Heart left ventricle (tissue), 16 donors: ENCODE data around the gene TYMS. TPM values are rescaled to one million over a fixed set of nuclear protein-coding genes. Genes with fewer than 3 reads are reported as not detected.
A peak's percentile ranks its signal among the peaks of the same experiment; 100 is the strongest.

Source experiments
- ATAC-seq, 4 donors: fragments of 200-7000 bp; cut with Tn5 transposase; one replicate each; pipeline ENCODE4 v1.9.1; 2020 to 2022; ENCODE audit warnings: moderate library complexity in 4 of 4, mild to moderate bottlenecking in 3 of 4, moderate number of reproducible peaks in 1 of 4
- DNase-seq, 5 donors: peaks; one replicate each; pipeline ENCODE4 v3.0.0-alpha.2; 2020
- H3K27ac ChIP-seq, 12 donors: fragments of 200-600 bp; sonication (generic) in 4 of 12; one replicate each; pipeline versions ENCODE4 v1.5.0 to v1.8.0; 2016 to 2022; ENCODE audit warnings: mild to moderate bottlenecking in 2 of 12
- H3K27me3 ChIP-seq, 9 donors: fragments of 200-600 bp; sonication (generic) in 2 of 9; one replicate each; pipeline versions ENCODE4 v1.5.1 to v1.8.0; 2016 to 2022; ENCODE audit warnings: mild to moderate bottlenecking in 3 of 9
- H3K36me3 ChIP-seq, 9 donors: fragments of 200-600 bp; sonication (generic) in 2 of 9; one replicate each; pipeline versions ENCODE4 v1.5.0 to v1.8.0; 2018 to 2022; ENCODE audit warnings: mild to moderate bottlenecking in 2 of 9
- H3K4me1 ChIP-seq, 12 donors: fragments of 200-600 bp; sonication (generic) in 4 of 12; one replicate each; pipeline versions ENCODE4 v1.5.0 to v1.8.0; 2016 to 2022; ENCODE audit warnings: mild to moderate bottlenecking in 3 of 12
- H3K4me3 ChIP-seq, 12 donors: fragments of 200-600 bp; sonication (generic) in 4 of 12; one replicate each; pipeline versions ENCODE4 v1.5.0 to v1.8.0; 2017 to 2022; ENCODE audit warnings: mild to moderate bottlenecking in 9 of 12, moderate library complexity in 4 of 12
- H3K9me3 ChIP-seq, 12 donors: fragments of 200-600 bp; sonication (generic) in 4 of 12; one replicate each; pipeline versions ENCODE4 v1.5.0 to v1.8.0; 2016 to 2022; ENCODE audit warnings: mild to moderate bottlenecking in 1 of 12
- POLR2A ChIP-seq, 2 donors: fragments of 450-650 bp; IDR thresholded peaks; one replicate each; pipeline ENCODE4 v1.6.1; 2017; ENCODE audit warnings: antibody characterized with exemption in 2 of 2, mild to moderate bottlenecking in 2 of 2, moderate library complexity in 2 of 2
- WGBS, 4 donors: extraction: QIAGEN DNeasy Blood & Tissue Kit in 2 of 4; methylation state at CpG; one replicate each; pipeline versions ENCODE4 v1.1.5 to v1.1.7; 2013 to 2018; 5-methylcytosine and 5-hydroxymethylcytosine counted together
- intact Hi-C, 10 donors: fragments of 100-400 bp; cut with DNase I; formaldehyde crosslinking; loops; one replicate each; pipeline versions ENCODE4 v1.11.1 to v1.14.2; 2022
- polyA plus RNA-seq, 2 donors: library from polyadenylated mRNA; stranded (reverse); fragments of 200-250 nt; gene quantifications; one replicate each; pipeline ENCODE4 v1.2.3, GENCODE V29; 2013
- total RNA-seq, 9 donors: library from RNA; depleted of rRNA in 2 of 9; stranded (reverse); fragments of >200 nt in 2 of 9; fragmentation: NEBNext Ultra II Directional in 3 of 9; extraction: Animal tissue kit (Norgen Biotek cat#: 25700) in 3 of 9; gene quantifications; one replicate each; pipeline versions ENCODE4 v1.1.0 to v1.2.4, GENCODE V29; 2016 to 2023
- TF ChIP-seq, protein P1 (sequence below), 12 donors: fragments of 200-600 bp; sonication (generic) in 4 of 12; IDR thresholded peaks; one replicate each; pipeline versions ENCODE4 v1.5.0 to v1.8.0; 2018 to 2022; ENCODE audit warnings: antibody characterized with exemption in 12 of 12, mild to moderate bottlenecking in 5 of 12
- donor health status: ischemic (EF 13 %, LVEDD 7.1; RV severe dilation, severe dysfunction).
- donor health status: healthy with polysubstance abuse.
- donor health status: DM: no; HTN: yes; CAD: no.
- donor health status: DM: no; HTN: no; CAD: no.
- donor health status: ischemic (EF 25% LVEDD 6.9; RV normal size, moderate dysfunction).
- donor health status: ischemic (EF 25% LVEDD 5.7; RV mildly dilated, moderate dysfunction).
- donor health status: healthy.
- donor health status: DM: yes; HTN: yes; CAD: no.
- donor health status: ischemic (EF 35%, LVEDD 5.7; RV mildly dilated, moderate dysfunction).
- donor health status: nonischemic (EF 11% LVEDD 7.7; RV severe dilation, severe dysfunction).
- donor health status: DM: yes; HTN: yes; CAD: no.
- donor health status: PGD.
- donor health status: ischemic (EF 29% LVEDD 5.4; RV normal size, mild dysfunction).
- donor health status: nonischemic (EF 23%, LVEDD 6.1; RV moderate dilation, normal function).

The TYMS gene
- total and polyA plus RNA-seq, 11 donors, result 0.34 to 32.3 (median 2.2) TPM; not detected in 1

DNA sequence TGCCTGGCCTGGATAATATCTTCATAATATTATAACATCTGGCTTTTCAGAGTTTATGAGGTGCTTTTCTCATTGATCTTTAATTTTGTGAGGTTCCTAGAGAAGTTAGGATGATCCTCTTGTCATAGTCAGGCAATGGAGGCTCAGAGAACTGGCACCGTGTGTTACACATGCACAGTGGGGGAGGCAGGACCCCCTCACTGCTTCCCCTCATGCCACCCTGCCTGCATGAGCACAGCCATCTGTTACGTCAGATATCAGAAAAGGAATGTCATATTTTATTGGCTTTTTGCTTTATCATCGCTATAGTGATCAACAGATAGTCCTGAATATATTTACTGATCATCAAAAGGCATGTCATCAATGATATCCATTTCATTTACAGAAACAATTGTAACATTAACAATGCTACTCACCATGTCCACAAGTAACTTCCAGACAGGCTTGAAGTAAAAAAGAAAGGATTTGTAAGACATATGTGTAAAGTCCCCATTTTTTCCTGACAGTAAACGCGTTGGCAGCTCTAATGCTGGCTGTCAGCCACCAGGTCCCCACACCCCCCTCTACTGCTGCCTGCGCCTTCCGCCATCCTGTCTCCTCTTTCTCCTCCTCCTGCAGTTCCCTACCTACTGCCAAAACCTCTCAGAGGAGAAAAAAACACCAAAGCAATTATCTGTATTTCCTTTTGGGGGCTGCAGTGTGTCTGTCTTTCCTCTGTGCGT is 36.2 kb downstream of the TYMS start:
- no peak overlapping the region for H3K4me3 ChIP-seq
- intact Hi-C loops, result no loop called here
- no peak for DNase-seq
- no peak overlapping the region for H3K27ac ChIP-seq
- TF ChIP-seq POLR2A (IDR thresholded peaks at IDR 0.05), result no peak
- TF ChIP-seq, protein P1, sequence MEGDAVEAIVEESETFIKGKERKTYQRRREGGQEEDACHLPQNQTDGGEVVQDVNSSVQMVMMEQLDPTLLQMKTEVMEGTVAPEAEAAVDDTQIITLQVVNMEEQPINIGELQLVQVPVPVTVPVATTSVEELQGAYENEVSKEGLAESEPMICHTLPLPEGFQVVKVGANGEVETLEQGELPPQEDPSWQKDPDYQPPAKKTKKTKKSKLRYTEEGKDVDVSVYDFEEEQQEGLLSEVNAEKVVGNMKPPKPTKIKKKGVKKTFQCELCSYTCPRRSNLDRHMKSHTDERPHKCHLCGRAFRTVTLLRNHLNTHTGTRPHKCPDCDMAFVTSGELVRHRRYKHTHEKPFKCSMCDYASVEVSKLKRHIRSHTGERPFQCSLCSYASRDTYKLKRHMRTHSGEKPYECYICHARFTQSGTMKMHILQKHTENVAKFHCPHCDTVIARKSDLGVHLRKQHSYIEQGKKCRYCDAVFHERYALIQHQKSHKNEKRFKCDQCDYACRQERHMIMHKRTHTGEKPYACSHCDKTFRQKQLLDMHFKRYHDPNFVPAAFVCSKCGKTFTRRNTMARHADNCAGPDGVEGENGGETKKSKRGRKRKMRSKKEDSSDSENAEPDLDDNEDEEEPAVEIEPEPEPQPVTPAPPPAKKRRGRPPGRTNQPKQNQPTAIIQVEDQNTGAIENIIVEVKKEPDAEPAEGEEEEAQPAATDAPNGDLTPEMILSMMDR (IDR thresholded peaks at IDR 0.05), result no peak
- H3K27me3 ChIP-seq, result no peaks in the 10 kb centered on the region
- H3K36me3 ChIP-seq, result peaks cover 0 to 38% (median 29%) of the 10 kb centered on the region in 9 donors
- 63 to 73% (median 66%) methylated on average over 8 of the region's 8 CpGs for WGBS, 4 donors
- H3K9me3 ChIP-seq, result no peaks in the 10 kb centered on the region
- no peak for ATAC-seq
- H3K4me1 ChIP-seq, result peaks cover 0 to 6% (median 0%) of the 10 kb centered on the region in 12 donors

DNA sequence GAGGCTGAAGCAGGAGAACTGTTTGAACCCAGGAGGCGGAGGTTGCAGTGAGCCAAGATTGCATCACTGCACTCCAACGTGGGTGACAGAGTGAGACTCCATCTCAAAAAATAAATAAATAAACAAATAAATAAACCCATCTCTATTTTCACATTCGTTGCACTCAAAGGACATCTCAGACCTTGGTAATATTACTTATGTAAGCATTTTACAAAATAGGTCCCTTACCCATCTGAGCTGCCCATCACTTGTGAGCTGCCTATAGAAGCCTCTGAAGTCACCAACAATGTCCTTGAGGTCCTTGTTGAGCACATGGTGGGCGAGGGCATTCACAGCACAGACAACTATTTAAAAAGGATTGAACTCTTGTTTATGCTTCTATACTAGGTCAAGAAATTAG is 39.6 kb downstream of the TYMS start:
- 92 to 98% (median 97%) methylated on average over 4 of the region's 4 CpGs for WGBS, 4 donors
- no peak for DNase-seq
- Histone ChIP-seq H3K9me3 (no peaks in the 10 kb centered on the region), H3K4me3 (no peak overlapping the region), H3K27me3 (no peaks in the 10 kb centered on the region), H3K27ac (no peak overlapping the region), H3K36me3 (peaks cover 0 to 38% (median 25%) of the 10 kb centered on the region in 9 donors), H3K4me1 (peaks cover 0 to 6% (median 0%) of the 10 kb centered on the region in 12 donors)
- TF ChIP-seq POLR2A (IDR thresholded peaks at IDR 0.05), result no peak
- TF ChIP-seq, protein P1 (IDR thresholded peaks at IDR 0.05), result no peak
- ATAC-seq, result no peak
- intact Hi-C loops, result no loop called here

DNA sequence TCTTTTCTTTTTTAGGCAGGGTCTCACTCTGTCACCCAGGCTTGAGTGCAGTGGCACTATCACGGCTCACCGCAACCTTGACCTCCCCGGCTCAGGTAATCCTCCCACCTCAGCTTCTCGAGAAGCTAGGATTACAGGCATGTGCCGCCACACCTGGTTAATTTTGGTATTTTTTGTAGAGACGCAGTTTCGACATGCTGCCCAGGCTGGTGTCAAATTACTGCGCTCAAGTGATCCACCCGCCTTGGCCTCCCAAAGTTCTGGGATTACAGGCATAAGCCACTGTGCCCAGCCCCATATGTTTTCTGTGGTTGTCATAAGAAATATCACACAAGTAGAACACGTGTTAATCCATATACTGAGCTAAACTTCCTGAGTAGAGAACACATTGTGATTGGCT is 40.3 kb downstream of the TYMS start:
- H3K27me3 ChIP-seq, result no peaks in the 10 kb centered on the region
- no peak for ATAC-seq
- H3K9me3 ChIP-seq, result no peaks in the 10 kb centered on the region
- DNase-seq, result no peak
- WGBS, 4 donors, result 83 to 96% (median 89%) methylated on average over 10 of the region's 10 CpGs
- H3K27ac ChIP-seq, result no peak overlapping the region
- H3K4me3 ChIP-seq, result no peak overlapping the region
- peaks cover 0 to 30% (median 21%) of the 10 kb centered on the region in 9 donors for H3K36me3 ChIP-seq
- TF ChIP-seq POLR2A (IDR thresholded peaks at IDR 0.05), result no peak
- TF ChIP-seq, protein P1 (IDR thresholded peaks at IDR 0.05), result no peak
- H3K4me1 ChIP-seq, result peaks cover 0 to 6% (median 0%) of the 10 kb centered on the region in 12 donors
- intact Hi-C loops, result no loop called here

- H3K27me3 ChIP-seq, result no peaks in the 10 kb centered on the region
- no peaks in the 10 kb centered on the region for H3K4me1 ChIP-seq
- ATAC-seq, result peak in 1 of 4 donors; percentile 32
- DNase-seq, result no peak
- WGBS, 4 donors, result 85 to 87% (median 86%) methylated on average over 8 of the region's 8 CpGs
- no peak for TF ChIP-seq POLR2A (IDR thresholded peaks at IDR 0.05)
- TF ChIP-seq, protein P1 (IDR thresholded peaks at IDR 0.05), result no peak
- H3K36me3 ChIP-seq, result peaks cover 0 to 37% (median 24%) of the 10 kb centered on the region in 9 donors
- intact Hi-C loops, result loop anchor here in 1 of 10 donors (10.0 kb wide), 1 partner anchor 79 kb away; no protein-coding TSS in a partner anchor
- no peak overlapping the region for H3K4me3 ChIP-seq
- peak overlapping the region in 1 of 12 donors; percentile 70 for H3K27ac ChIP-seq
- no peaks in the 10 kb centered on the region for H3K9me3 ChIP-seq
Observed at GRCh38 chr18:703213-703967, 45.9 kb downstream of the TYMS start.
